A549 (cell line): ENCODE data around the gene UPK1A. TPM values are rescaled to one million over a fixed set of nuclear protein-coding genes. Genes with fewer than 3 reads are reported as not detected.

Experiments
- ATAC-seq, 2 experiments: fragments of 200-7000 bp in 1 of 2; fragments of >200 bp in 1 of 2; cut with Nextera tagmentation in 1 of 2; cut with Tn5 transposase in 1 of 2; 3 replicates each; pipeline versions ENCODE4 v1.8.0 to v1.9.1; 2018 to 2020; ENCODE audit warnings: mild to moderate bottlenecking in 1 of 2, moderate library complexity in 1 of 2
- CTCF ChIA-PET: fragments of 300-600 bp; sonication (Branson Sonifier 250); formaldehyde crosslinking; extraction: SDS; loops from one replicate; lab custom pipeline; 2021; ENCODE audit warnings: antibody characterized with exemption, inconsistent platforms; lab: Yijun Ruan, JAX
- POLR2A ChIA-PET: fragments of 350-600 bp; formaldehyde crosslinking; extraction: SDS; loops from one replicate; lab custom pipeline; 2021; ENCODE audit warnings: antibody characterized with exemption, inconsistent platforms; lab: Yijun Ruan, JAX
- DNase-seq, 2 experiments: peaks; one replicate each; pipeline versions ENCODE4 v3.0.0 to v3.0.0-alpha.2; 2011 to 2016; ENCODE audit warnings: low read depth in 1 of 2, low spot score in 1 of 2
- FAIRE-seq: peaks from 2 replicates; lab custom pipeline; 2011; peaks lifted over from hg19 to GRCh38; lab: Jason Lieb, UNC
- H3K27ac ChIP-seq, 2 experiments: fragments of >200 bp; sonication (Bioruptor Twin); formaldehyde crosslinking; 3 replicates each; pipeline ENCODE4 v1.5.1; 2016 to 2017
- H3K4me1 ChIP-seq: fragments of >200 bp; sonication (Bioruptor Twin); formaldehyde crosslinking; 3 replicates; pipeline ENCODE4 v1.6.1; 2016
- H3K4me2 ChIP-seq: fragments of >200 bp; sonication (Bioruptor Twin); formaldehyde crosslinking; 3 replicates; pipeline ENCODE4 v1.6.1; 2016
- H3K4me3 ChIP-seq: fragments of >200 bp; sonication (Bioruptor Twin); formaldehyde crosslinking; 3 replicates; pipeline ENCODE4 v1.5.1; 2016
- H3K9me3 ChIP-seq: fragments of >200 bp; sonication (Bioruptor Twin); formaldehyde crosslinking; 3 replicates; pipeline ENCODE4 v1.6.1; 2016
- BHLHE40 ChIP-seq: IDR thresholded peaks from 2 replicates; pipeline ENCODE4 v1.6.1; 2012; ENCODE audit warnings: low read depth, low read length, inconsistent platforms
- CBX2 ChIP-seq: fragments of 200-600 bp; sonication (generic); IDR thresholded peaks from 2 replicates; pipeline ENCODE4 v1.6.1; 2016; ENCODE audit warnings: low read depth, mild to moderate bottlenecking, borderline replicate concordance
- CBX8 ChIP-seq: fragments of 200-600 bp; sonication (generic); IDR thresholded peaks from 2 replicates; pipeline ENCODE4 v1.6.1; 2016
- CHD4 ChIP-seq: fragments of 200-600 bp; sonication (generic); IDR thresholded peaks from 2 replicates; pipeline ENCODE4 v1.6.1; 2016; ENCODE audit warnings: antibody characterized with exemption, mild to moderate bottlenecking, borderline replicate concordance
- FOSB ChIP-seq: fragments of 250-450 bp; sonication (Bioruptor Pico); IDR thresholded peaks from 2 replicates; pipeline ENCODE4 v1.5.0; 2020; ENCODE audit warnings: mild to moderate bottlenecking, moderate library complexity
- HEYL ChIP-seq: fragments of 250-450 bp; sonication (Bioruptor Pico); IDR thresholded peaks from 2 replicates; pipeline ENCODE4 v1.8.0; 2021; ENCODE audit warnings: mild to moderate bottlenecking, moderate library complexity
- HOXB13 ChIP-seq: fragments of 250-450 bp; sonication (Bioruptor Pico); IDR thresholded peaks from 2 replicates; pipeline ENCODE4 v1.5.0; 2020; ENCODE audit warnings: low read depth, mild to moderate bottlenecking, moderate library complexity
- KDM5A ChIP-seq: fragments of 200-600 bp; sonication (generic); IDR thresholded peaks from 2 replicates; pipeline ENCODE4 v1.6.1; 2016; ENCODE audit warnings: antibody characterized with exemption, mild to moderate bottlenecking
- MYC ChIP-seq: IDR thresholded peaks from 2 replicates; pipeline ENCODE4 v1.6.1; 2012; ENCODE audit warnings: mild to moderate bottlenecking, inconsistent platforms, low read length, improper control_type of control experiment, borderline replicate concordance
- NFE2L2 ChIP-seq: fragments of 150-350 bp; conservative IDR thresholded peaks from 2 replicates; pipeline ENCODE4 v1.6.1; 2014; ENCODE audit warnings: low read length
- PHF8 ChIP-seq: fragments of 200-600 bp; sonication (generic); IDR thresholded peaks from 2 replicates; pipeline ENCODE4 v1.6.1; 2016; ENCODE audit warnings: low read depth, mild to moderate bottlenecking, antibody characterized with exemption, moderate library complexity, borderline replicate concordance
- POLR2A ChIP-seq: IDR thresholded peaks from 2 replicates; pipeline ENCODE4 v1.6.1; 2012; ENCODE audit warnings: mild to moderate bottlenecking, low read length
- RARB ChIP-seq: fragments of 250-450 bp; sonication (Bioruptor Pico); IDR thresholded peaks from 2 replicates; pipeline ENCODE4 v1.8.0; 2021; ENCODE audit warnings: mild to moderate bottlenecking, moderate library complexity
- SMC3 ChIP-seq: fragments of >200 bp; sonication (Bioruptor Twin); formaldehyde crosslinking; IDR thresholded peaks from 3 replicates; pipeline ENCODE4 v1.6.1; 2018; ENCODE audit warnings: inconsistent platforms
- SREBF2 ChIP-seq: fragments of 450-650 bp; IDR thresholded peaks from 2 replicates; pipeline ENCODE4 v1.6.1; 2014; ENCODE audit warnings: mild to moderate bottlenecking, moderate library complexity
- TP53 ChIP-seq: fragments of 250-450 bp; sonication (Bioruptor Pico); IDR thresholded peaks from 2 replicates; pipeline ENCODE4 v1.5.0; 2021; ENCODE audit warnings: mild to moderate bottlenecking, moderate library complexity
- WGBS: methylation state at CpG from one replicate; pipeline ENCODE4 v1.1.6; 2017; ENCODE audit errors: missing lambda C conversion rate; 5-methylcytosine and 5-hydroxymethylcytosine counted together
- polyA plus RNA-seq, 4 experiments: library from polyadenylated mRNA; depleted of rRNA in 3 of 4; stranded (reverse); fragments of >200 nt; fragmentation: RNase III in 1 of 4; extraction: RNeasy Plus Mini Kit Qiagen cat#74134 plus additional on column Dnase treatment in 1 of 4; gene quantifications; 2 replicates in 3 of 4; 3 replicates in 1 of 4; pipeline ENCODE4 v1.2.3, GENCODE V29; 2011 to 2017
- TF ChIP-seq, protein P1 (sequence below): fragments of 250-450 bp; sonication (Bioruptor Pico); IDR thresholded peaks from 2 replicates; pipeline ENCODE4 v1.5.0; 2021; ENCODE audit warnings: mild to moderate bottlenecking, moderate library complexity, borderline replicate concordance
- TF ChIP-seq, protein P2 (sequence below): fragments of >200 bp; sonication (Bioruptor Twin); formaldehyde crosslinking; IDR thresholded peaks from 2 replicates; pipeline ENCODE4 v1.6.1; 2016
- TF ChIP-seq, protein P3 (sequence below): fragments of 150-350 bp; IDR thresholded peaks from 2 replicates; pipeline ENCODE4 v1.6.1; 2014; ENCODE audit warnings: low read depth, mild to moderate bottlenecking, low read length
- TF ChIP-seq, protein P4 (sequence below): fragments of >200 bp; sonication (Bioruptor Twin); formaldehyde crosslinking; IDR thresholded peaks from 3 replicates; pipeline ENCODE4 v1.6.1; 2016

The UPK1A gene
- polyA plus RNA-seq, 2 of the 4 experiments (the other 2 are of a cell fraction), result 0.44 to 0.78 TPM

DNA sequence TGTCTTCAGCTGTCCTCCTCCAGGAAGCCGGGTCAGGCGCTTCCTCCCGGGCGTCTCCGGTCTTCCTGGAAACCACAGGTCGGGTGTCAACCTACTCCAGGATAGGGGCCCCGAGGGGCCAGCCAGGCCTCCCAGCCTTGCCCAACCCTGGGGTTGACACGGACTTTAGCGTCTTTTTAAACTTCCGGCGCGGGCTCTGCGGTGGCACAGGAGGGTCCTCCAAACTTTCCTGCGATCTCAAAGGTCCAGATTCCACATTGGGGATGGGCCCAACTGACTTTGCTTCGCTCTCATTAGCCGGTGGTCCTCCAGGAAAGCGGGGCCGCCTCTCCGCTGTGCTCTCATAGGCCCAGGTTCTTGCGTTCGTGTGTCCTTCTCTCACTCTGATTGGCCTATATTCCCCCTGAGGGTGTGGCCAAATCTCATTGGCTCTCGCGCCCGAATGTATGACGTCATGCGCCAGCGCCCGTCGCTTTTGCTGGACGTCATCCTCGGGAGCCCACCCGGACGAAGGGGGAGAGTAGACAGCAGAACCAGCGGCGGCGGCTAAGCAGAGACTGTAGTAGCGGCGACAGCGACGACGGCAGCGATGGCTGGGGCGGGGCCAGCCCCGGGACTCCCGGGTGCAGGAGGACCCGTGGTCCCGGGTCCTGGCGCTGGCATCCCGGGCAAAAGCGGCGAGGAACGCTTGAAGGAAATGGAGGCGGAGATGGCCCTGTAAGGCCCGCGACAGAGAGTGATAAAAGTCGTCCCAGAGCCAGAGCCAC, 37.6 kb upstream of the UPK1A start, which contains the start of gene RBM42 (continued):
- TF ChIP-seq CBX2 (no peak), TP53 (CRISPR knock-in tag) (peak; percentile 91), POLR2A (peak; percentile 57)
- TF ChIP-seq, protein P1, sequence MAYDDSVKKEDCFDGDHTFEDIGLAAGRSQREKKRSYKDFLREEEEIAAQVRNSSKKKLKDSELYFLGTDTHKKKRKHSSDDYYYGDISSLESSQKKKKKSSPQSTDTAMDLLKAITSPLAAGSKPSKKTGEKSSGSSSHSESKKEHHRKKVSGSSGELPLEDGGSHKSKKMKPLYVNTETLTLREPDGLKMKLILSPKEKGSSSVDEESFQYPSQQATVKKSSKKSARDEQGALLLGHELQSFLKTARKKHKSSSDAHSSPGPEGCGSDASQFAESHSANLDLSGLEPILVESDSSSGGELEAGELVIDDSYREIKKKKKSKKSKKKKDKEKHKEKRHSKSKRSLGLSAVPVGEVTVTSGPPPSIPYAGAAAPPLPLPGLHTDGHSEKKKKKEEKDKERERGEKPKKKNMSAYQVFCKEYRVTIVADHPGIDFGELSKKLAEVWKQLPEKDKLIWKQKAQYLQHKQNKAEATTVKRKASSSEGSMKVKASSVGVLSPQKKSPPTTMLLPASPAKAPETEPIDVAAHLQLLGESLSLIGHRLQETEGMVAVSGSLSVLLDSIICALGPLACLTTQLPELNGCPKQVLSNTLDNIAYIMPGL (CRISPR knock-in tag), result peak; percentile 40; the same call in 1 of the 2 replicates

DNA sequence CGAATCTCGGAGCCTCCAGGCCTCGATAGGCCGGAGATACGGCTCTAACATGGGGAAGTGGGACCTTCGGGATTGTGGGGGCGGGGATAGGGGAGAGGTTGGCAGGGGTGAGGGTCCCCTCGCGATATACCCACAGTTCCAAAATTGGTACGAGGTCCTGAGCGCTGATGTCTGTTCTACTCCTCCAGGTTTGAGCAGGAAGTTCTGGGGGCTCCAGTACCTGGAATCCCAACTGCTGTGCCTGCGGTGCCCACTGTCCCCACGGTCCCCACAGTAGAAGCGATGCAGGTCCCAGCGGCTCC, 37.0 kb upstream of the UPK1A start:
- TF ChIP-seq HOXB13, result no peak
- TF ChIP-seq KDM5A, result peak; percentile 88
- POLR2A ChIA-PET, result interaction anchor here (1.6 to 2.0 kb wide), 2 partner anchors 15 to 19 kb away, joined by 6 to 10 read pairs; partner anchors contain the start of gene COX6B1
- FAIRE-seq (no peak), DNase-seq (no peak), ATAC-seq (peak in 1 of 2 experiments; percentile 0; a peak in 2 of 6 replicates)
- Histone ChIP-seq H3K9me3 (no peaks in the 10 kb centered on the region), H3K27ac (peak overlapping the region; percentile 86 to 89), H3K4me1 (peaks cover 14% of the 10 kb centered on the region; the same call in 2 of the 3 replicates), H3K4me3 (peak overlapping the region; percentile 79), H3K4me2 (peak overlapping the region; percentile 92)
- WGBS, result 4% methylated on average over 15 of the region's 15 CpGs
- CTCF ChIA-PET, result interaction anchor here (0.6 to 4.0 kb wide), 6 partner anchors 14 to 119 kb away, joined by 3 to 27 read pairs (median 4); no protein-coding TSS in a partner anchor

DNA sequence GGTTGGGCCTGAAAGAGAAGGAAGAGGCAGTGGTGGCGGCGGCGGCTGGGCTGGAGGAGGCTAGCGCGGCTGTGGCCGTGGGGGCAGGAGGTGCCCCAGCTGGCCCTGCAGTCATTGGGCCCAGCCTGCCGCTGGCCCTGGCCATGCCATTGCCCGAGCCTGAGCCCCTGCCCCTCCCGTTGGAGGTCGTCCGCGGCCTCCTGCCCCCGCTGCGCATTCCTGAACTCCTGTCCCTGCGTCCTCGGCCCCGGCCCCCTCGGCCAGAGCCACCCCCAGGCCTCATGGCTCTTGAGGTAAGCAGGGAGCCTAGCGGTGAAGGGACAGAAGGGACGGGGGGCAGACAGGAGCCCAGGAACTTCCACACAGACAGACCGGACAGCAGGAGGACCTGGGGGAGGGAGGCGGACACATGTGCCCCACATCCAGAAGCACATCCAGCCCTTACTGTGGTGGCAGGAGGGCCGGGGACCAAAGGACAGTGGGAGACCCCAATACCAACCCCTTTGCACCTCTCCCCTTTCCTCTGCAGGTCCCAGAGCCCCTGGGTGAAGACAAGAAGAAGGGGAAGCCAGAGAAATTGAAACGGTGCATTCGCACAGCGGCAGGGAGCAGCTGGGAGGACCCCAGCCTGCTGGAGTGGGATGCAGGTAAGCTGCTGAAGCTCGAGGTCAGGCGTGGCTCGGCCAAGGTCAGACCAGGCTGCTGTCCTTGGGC, 32.4 kb upstream of the UPK1A start:
- no peak overlapping the region for H3K4me3 ChIP-seq
- peaks cover 8% of the 10 kb centered on the region; the same call in 2 of the 3 replicates for H3K4me1 ChIP-seq
- TF ChIP-seq SMC3, result no peak
- TF ChIP-seq, protein P2, sequence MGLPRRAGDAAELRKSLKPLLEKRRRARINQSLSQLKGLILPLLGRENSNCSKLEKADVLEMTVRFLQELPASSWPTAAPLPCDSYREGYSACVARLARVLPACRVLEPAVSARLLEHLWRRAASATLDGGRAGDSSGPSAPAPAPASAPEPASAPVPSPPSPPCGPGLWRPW, result no peak
- TF ChIP-seq BHLHE40, result no peak
- TF ChIP-seq FOSB (CRISPR knock-in tag), result no peak
- no peak for TF ChIP-seq NFE2L2
- no peak for TF ChIP-seq HEYL (CRISPR knock-in tag)
- TF ChIP-seq CHD4, result no peak
- TF ChIP-seq, protein P3, sequence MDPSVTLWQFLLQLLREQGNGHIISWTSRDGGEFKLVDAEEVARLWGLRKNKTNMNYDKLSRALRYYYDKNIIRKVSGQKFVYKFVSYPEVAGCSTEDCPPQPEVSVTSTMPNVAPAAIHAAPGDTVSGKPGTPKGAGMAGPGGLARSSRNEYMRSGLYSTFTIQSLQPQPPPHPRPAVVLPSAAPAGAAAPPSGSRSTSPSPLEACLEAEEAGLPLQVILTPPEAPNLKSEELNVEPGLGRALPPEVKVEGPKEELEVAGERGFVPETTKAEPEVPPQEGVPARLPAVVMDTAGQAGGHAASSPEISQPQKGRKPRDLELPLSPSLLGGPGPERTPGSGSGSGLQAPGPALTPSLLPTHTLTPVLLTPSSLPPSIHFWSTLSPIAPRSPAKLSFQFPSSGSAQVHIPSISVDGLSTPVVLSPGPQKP, result no peak
- TF ChIP-seq MYC, result no peak
- TF ChIP-seq RARB (CRISPR knock-in tag), result no peak
- no peak for TF ChIP-seq CBX8
- TF ChIP-seq PHF8, result no peak
- TF ChIP-seq SREBF2, result no peak
- TF ChIP-seq, protein P4, sequence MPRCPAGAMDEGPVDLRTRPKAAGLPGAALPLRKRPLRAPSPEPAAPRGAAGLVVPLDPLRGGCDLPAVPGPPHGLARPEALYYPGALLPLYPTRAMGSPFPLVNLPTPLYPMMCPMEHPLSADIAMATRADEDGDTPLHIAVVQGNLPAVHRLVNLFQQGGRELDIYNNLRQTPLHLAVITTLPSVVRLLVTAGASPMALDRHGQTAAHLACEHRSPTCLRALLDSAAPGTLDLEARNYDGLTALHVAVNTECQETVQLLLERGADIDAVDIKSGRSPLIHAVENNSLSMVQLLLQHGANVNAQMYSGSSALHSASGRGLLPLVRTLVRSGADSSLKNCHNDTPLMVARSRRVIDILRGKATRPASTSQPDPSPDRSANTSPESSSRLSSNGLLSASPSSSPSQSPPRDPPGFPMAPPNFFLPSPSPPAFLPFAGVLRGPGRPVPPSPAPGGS, result no peak
- ATAC-seq (no peak), FAIRE-seq (no peak), DNase-seq (no peak)
- no peaks in the 10 kb centered on the region for H3K9me3 ChIP-seq
- H3K4me2 ChIP-seq, result no peak overlapping the region
- H3K27ac ChIP-seq, result no peak overlapping the region
- POLR2A ChIA-PET, result interaction anchor here (0.7 kb wide), 1 partner anchor 106 kb away, joined by 3 read pairs; no protein-coding TSS in a partner anchor
- 92% methylated on average over 29 of the region's 29 CpGs for WGBS
- CTCF ChIA-PET, result interaction anchor here (1.2 to 1.4 kb wide), 3 partner anchors 10 to 123 kb away, joined by 3 to 4 read pairs (median 4); no protein-coding TSS in a partner anchor
